K562 (cell line): ENCODE measurements around the gene EID2. TPM values are rescaled to one million over a fixed set of nuclear protein-coding genes. Genes with fewer than 3 reads are reported as not detected.
A peak's percentile ranks its signal among the peaks of the same experiment; 100 is the strongest.

ENCODE experiments used
- ATAC-seq: fragments of 200-7000 bp; cut with Tn5 transposase; 3 replicates; pipeline ENCODE4 v1.9.1; 2020; ENCODE audit warnings: moderate library complexity
- BruUV-seq: library from RNA; stranded (reverse); fragments of 400-500 nt; replicated peaks from 2 replicates; lab custom pipeline; 2021; lab: Mats Ljungman, UMichigan
- CTCF ChIA-PET: fragments of 300-600 bp; formaldehyde crosslinking; extraction: SDS; loops from one replicate; lab custom pipeline; 2021; ENCODE audit warnings: low intra/inter-chr PET ratio; lab: Yijun Ruan, JAX
- POLR2A ChIA-PET: fragments of 300-600, 350-650 bp; sonication (Branson Sonifier 250); formaldehyde crosslinking; extraction: SDS; loops from one replicate; lab custom pipeline; 2021; ENCODE audit warnings: antibody characterized with exemption, inconsistent platforms; lab: Yijun Ruan, JAX
- DNase-seq, 4 experiments: peaks; one replicate each; pipeline versions ENCODE4 v3.0.0 to v3.0.0-alpha.2; 2011 to 2018; ENCODE audit warnings: low spot score in 3 of 4, mixed read lengths in 3 of 4; ENCODE audit errors: extremely low read depth in 1 of 4
- FAIRE-seq: peaks from 2 replicates; lab custom pipeline; 2011; peaks lifted over from hg19 to GRCh38; lab: Jason Lieb, UNC
- H2AFZ ChIP-seq: 2 replicates; pipeline ENCODE4 v1.6.0; 2011; ENCODE audit warnings: low read depth, low read length, control low read depth, inconsistent platforms
- H3K27ac ChIP-seq: fragments of 200-600 bp; 3 replicates; pipeline ENCODE4 v1.8.0; 2011; ENCODE audit warnings: low read depth, mild to moderate bottlenecking, control low read depth, inconsistent platforms, low read length, moderate library complexity, mixed read lengths; ENCODE audit errors: extremely low read depth
- H3K27me3 ChIP-seq, 2 experiments: fragments of 300-600 bp in 1 of 2; 2 replicates in 1 of 2; 3 replicates in 1 of 2; pipeline versions ENCODE4 v1.6.0 to v1.8.0; 2011; ENCODE audit warnings: inconsistent platforms in 2 of 2, low read length in 2 of 2, mild to moderate bottlenecking in 1 of 2, mixed read lengths in 1 of 2, moderate library complexity in 1 of 2; ENCODE audit not compliant: control insufficient read depth in 2 of 2, insufficient read depth in 2 of 2
- H3K36me3 ChIP-seq: fragments of 300-600 bp; 3 replicates; pipeline ENCODE4 v1.8.0; 2011; ENCODE audit warnings: mild to moderate bottlenecking, low read length, inconsistent platforms; ENCODE audit not compliant: control insufficient read depth, insufficient read depth
- H3K4me1 ChIP-seq, 2 experiments: fragments of 200-600 bp in 1 of 2; replicated peaks in 1 of 2; 2 replicates in 1 of 2; 3 replicates in 1 of 2; pipeline versions ENCODE4 v1.5.1 to v1.8.0; 2011; ENCODE audit warnings: inconsistent platforms in 2 of 2, low read length in 2 of 2, mild to moderate bottlenecking in 1 of 2, mixed read lengths in 1 of 2, moderate library complexity in 1 of 2; ENCODE audit not compliant: control insufficient read depth in 2 of 2, insufficient read depth in 2 of 2
- H3K4me2 ChIP-seq: 2 replicates; pipeline ENCODE4 v1.6.1; 2011; ENCODE audit warnings: low read length, control low read depth, inconsistent platforms, mixed read lengths; ENCODE audit not compliant: insufficient read depth
- H3K4me3 ChIP-seq: fragments of 200-600 bp; sonication (generic), shearing (Covaris generic); 2 replicates; pipeline ENCODE4 v1.5.1; 2016; ENCODE audit warnings: control low read depth, inconsistent platforms
- H3K79me2 ChIP-seq: fragments of 200-600 bp; 3 replicates; pipeline ENCODE4 v1.8.0; 2011; ENCODE audit warnings: low read length, inconsistent platforms; ENCODE audit not compliant: control insufficient read depth, insufficient read depth
- H3K9ac ChIP-seq, 2 experiments: 2 replicates each; pipeline versions ENCODE4 v1.6.0 to v1.6.1; 2011; ENCODE audit warnings: low read depth in 2 of 2, low read length in 2 of 2, control low read depth in 1 of 2, inconsistent platforms in 1 of 2, mild to moderate bottlenecking in 1 of 2, mixed read lengths in 1 of 2; ENCODE audit not compliant: insufficient read depth in 1 of 2
- H3K9me1 ChIP-seq: one replicate; pipeline ENCODE4 v1.6.0; 2011; ENCODE audit warnings: inconsistent platforms, mild to moderate bottlenecking, low read length, moderate library complexity; ENCODE audit not compliant: control insufficient read depth, insufficient read depth
- H3K9me3 ChIP-seq: replicated peaks from 2 replicates; pipeline ENCODE4 v1.5.1; 2011; ENCODE audit warnings: low read depth, low read length, inconsistent platforms; ENCODE audit not compliant: control insufficient read depth, insufficient read depth
- H4K20me1 ChIP-seq: replicated peaks from 2 replicates; pipeline ENCODE4 v1.6.1; 2011; ENCODE audit warnings: low read length, inconsistent platforms, mixed read lengths; ENCODE audit not compliant: control insufficient read depth, insufficient read depth
- CBFA2T3 ChIP-seq: fragments of 450-650 bp; IDR thresholded peaks from 2 replicates; pipeline ENCODE4 v1.6.1; 2017
- ELK1 ChIP-seq: sonication (generic); formaldehyde crosslinking; IDR thresholded peaks from 2 replicates; pipeline ENCODE4 v1.8.1; 2022; ENCODE audit warnings: missing genetic modification reagents
- RUNX1 ChIP-seq: sonication (generic); IDR thresholded peaks from 2 replicates; pipeline ENCODE4 v1.6.1; 2016; ENCODE audit warnings: antibody characterized with exemption, low read depth
- TFAP4 ChIP-seq: sonication (generic); formaldehyde crosslinking; IDR thresholded peaks from 2 replicates; pipeline ENCODE4 v1.8.0; 2022; ENCODE audit warnings: missing genetic modification reagents, mild to moderate bottlenecking, moderate library complexity, borderline replicate concordance
- TGIF2 ChIP-seq: sonication (generic); formaldehyde crosslinking; IDR thresholded peaks from 2 replicates; pipeline ENCODE4 v1.8.1; 2022; ENCODE audit warnings: mild to moderate bottlenecking, missing genetic modification reagents, moderate library complexity
- ZNF232 ChIP-seq: sonication (generic); formaldehyde crosslinking; IDR thresholded peaks from 2 replicates; pipeline ENCODE4 v1.8.0; 2022; ENCODE audit warnings: mild to moderate bottlenecking, missing genetic modification reagents
- WGBS: fragments of 100-300 bp; shearing (Covaris generic); methylation state at CpG from one replicate; pipeline ENCODE4 v1.1.6; 2016; ENCODE audit warnings: low coverage, mixed read lengths; ENCODE audit not compliant: insufficient coverage; ENCODE audit errors: missing lambda C conversion rate; 5-methylcytosine and 5-hydroxymethylcytosine counted together
- in situ Hi-C: fragments of 300-500 bp; cut with MboI; formaldehyde crosslinking; loops from 4 replicates; pipeline ENCODE4 v1.15.0; 2018; ENCODE audit warnings: inconsistent platforms, mixed read lengths
- intact Hi-C: fragments of 100-400 bp; cut with micrococcal nuclease; formaldehyde crosslinking; loops from 2 replicates; pipeline ENCODE4 v1.14.2; 2022
- polyA plus RNA-seq, 8 experiments: library from polyadenylated mRNA; depleted of rRNA in 4 of 8; stranded (reverse) in 5 of 8; unstranded in 3 of 8; fragments of >200 nt; fragmentation: Nextera tagmentation in 2 of 8; fragmentation: Illumina TruSeq in 1 of 8; extraction: Ambion mirVana in 2 of 8; extraction: Trizol in 1 of 8; gene quantifications; 2 replicates each; pipeline versions ENCODE4 v1.2.1 to v1.2.3, GENCODE V29; 2011 to 2014; ENCODE audit warnings: inconsistent platforms in 1 of 8, missing spikeins in 1 of 8
- total RNA-seq, 7 experiments: library from RNA; depleted of rRNA in 6 of 7; stranded (reverse); fragments of >200 nt in 6 of 7; fragmentation: Illumina TruSeq in 2 of 7; extraction: Trizol in 2 of 7; gene quantifications; 2 replicates each; pipeline versions ENCODE4 v1.2.1 to v1.2.3, GENCODE V29; 2011 to 2021; ENCODE audit warnings: low replicate concordance in 1 of 7

The EID2 gene
- total and polyA plus RNA-seq, 9 of the 15 experiments (the other 6 are each of a cell fraction or from before 2014, with no cell fraction given): 2.5 to 18.5 (median 11.3) TPM

GRCh38 chr19:39544911-39545310, 5.0 kb upstream of the EID2 start (continued):
- TF ChIP-seq ELK1 (CRISPR knock-in tag) (no peak), ZNF232 (CRISPR knock-in tag) (no peak), TFAP4 (CRISPR knock-in tag) (no peak), TGIF2 (CRISPR knock-in tag) (no peak)

GRCh38 chr19:39544226-39544903, 4.4 kb upstream of the EID2 start:
- 4% methylated on average over 7 of the region's 7 CpGs for WGBS
- no peak overlapping the region for H3K27ac ChIP-seq

More at GRCh38 chr19:39544226-39544903, 4.4 kb upstream of the EID2 start:
- no TSS peak for BruUV-seq
- Histone ChIP-seq H3K36me3 (no peaks in the 10 kb centered on the region), H2AFZ (no peak overlapping the region), H3K9ac (no peak overlapping the region), H3K9me3 (no peaks in the 10 kb centered on the region), H4K20me1 (no peaks in the 10 kb centered on the region), H3K4me1 (peaks cover 6% of the 10 kb centered on the region in 2 experiments; a peak in 3 of 5 replicates), H3K79me2 (peaks cover 4% of the 10 kb centered on the region), H3K4me3 (no peak overlapping the region), H3K4me2 (no peak overlapping the region), H3K27me3 (peaks cover 11 to 16% of the 10 kb centered on the region in 2 experiments; a peak in 3 of 5 replicates), H3K9me1 (no peaks in the 10 kb centered on the region)
- FAIRE-seq: no peak
- DNase-seq: no peak
- TF ChIP-seq RUNX1 (no peak), CBFA2T3 (peak; percentile 15; the same call in 1 of the 2 replicates)
- ChIA-PET CTCF (no interaction called here), POLR2A (interaction anchor here (0.6 kb wide), 1 partner anchor 1882 kb away, joined by 3 read pairs; no protein-coding TSS in a partner anchor)
- intact Hi-C loops: no loop called here
- ATAC-seq: no peak
- in situ Hi-C loops: no loop called here
